DMS53 (cell line): Measurements from ENCODE around the gene IL21R.
A peak's percentile ranks its signal among the peaks of the same experiment; 100 is the strongest.
"Not testable (repeated sequence)": the region's sequence is repeated elsewhere in the genome, so short reads cannot be mapped to it uniquely, and the experiment has no call there.

Experiments used
- DNase-seq: peaks from one replicate; lab custom pipeline; 2025; lab: John Stamatoyannopoulos, UW

The IL21R gene

DNA sequence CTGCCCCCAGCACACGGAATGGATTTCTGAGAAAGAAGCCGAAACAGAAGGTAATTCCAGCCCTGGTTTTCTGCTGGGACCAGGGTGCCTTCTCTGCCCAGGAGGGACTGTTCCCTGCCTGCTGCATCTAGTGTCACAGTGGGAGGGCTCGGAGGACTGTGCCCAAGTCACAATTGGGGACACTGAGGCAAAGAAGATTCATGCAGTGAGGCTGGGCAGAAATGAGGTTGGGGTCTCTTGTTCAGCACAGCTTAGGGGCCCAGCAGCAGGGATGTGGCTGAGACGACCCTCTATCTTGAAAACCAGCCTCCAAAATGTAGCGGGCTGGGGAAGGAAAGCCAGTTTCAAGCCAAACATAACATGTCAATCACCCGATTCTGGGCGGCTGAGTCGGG lies 592 bp downstream of the IL21R start:
- DNase-seq, result no peak

DNA sequence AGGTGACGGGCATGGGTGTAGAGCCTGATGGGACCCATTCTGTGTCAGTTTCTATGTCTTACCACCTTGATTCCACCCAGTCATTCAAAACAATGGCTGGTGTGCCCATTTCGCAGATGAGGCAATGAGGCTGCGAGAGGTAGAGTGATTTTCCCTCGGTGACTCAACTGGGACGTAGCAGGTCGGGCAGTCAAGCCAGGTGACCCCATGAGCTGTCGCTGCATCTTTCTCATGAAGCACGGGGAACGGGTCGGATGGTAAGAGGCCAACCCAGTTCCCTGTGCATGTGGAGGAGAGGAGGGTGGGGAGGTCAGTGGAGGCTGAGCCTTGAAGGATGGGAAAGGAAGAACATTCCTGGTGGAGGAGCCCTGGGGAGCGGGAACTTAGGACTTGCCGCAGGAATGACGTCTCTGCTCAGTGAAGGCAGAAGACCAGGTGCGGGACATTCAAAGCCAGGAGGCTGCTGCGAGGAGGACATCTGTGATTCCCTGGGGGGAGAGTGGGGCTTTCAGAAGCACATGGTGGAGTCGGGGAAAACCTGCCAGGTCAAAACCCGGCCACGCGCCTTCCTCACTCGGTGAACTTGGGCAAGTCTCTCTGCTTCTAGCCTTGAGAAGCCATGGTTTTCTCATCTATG lies 1.1 kb downstream of the IL21R start:
- DNase-seq, result no peak

DNA sequence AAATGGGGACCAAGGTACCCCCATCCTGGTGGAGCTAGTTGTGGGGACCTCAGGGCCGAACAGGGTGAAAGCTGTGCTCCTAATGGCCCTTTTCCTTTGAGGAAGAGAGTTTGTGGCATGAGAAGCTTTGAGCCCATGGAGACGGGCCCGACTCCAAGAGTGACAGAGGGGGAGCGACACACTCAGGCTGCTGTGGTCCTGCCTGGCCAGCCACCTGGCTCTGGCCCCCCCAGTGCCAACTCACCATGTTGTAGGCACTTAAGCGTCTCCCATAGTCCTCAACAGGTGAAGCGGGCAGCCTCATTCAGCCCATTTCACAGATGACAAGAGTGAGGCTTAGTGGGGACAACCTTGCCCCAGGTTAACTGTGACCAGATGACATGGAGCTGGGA lies 1.6 kb downstream of the IL21R start:
- DNase-seq, result no peak

DNA sequence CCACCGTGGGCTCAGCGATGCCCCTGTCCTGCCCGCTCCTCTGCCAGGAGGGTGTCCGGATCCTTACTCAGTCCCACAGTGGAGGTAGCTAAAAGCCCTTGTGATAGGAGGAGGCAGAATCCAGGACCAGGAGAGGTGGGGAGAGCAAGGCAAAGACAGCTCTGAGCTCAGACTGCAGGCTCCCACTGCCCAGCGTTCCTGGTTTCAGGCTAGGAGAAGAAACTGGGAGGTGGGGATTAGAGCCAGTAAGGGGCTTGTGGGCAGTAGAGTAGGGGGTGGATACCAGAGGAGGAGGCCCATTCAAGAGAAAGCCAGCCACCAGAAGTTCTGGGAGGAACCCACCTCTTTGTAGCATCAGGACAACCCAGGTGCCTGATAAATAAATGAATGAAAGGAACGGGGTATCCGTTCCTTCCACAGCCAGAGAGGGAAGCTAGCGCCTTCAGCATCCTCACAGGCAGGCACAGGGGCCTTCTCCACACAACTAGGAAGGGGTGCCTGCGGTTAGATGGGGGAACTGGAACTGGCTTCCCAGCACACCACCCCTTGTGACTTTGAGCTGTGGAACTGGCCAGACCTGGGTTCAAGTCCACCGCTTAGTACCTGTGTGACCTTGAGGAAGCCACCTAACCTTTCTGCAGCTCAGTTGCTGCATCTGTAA lies 2.3 kb downstream of the IL21R start:
- no peak for DNase-seq

DNA sequence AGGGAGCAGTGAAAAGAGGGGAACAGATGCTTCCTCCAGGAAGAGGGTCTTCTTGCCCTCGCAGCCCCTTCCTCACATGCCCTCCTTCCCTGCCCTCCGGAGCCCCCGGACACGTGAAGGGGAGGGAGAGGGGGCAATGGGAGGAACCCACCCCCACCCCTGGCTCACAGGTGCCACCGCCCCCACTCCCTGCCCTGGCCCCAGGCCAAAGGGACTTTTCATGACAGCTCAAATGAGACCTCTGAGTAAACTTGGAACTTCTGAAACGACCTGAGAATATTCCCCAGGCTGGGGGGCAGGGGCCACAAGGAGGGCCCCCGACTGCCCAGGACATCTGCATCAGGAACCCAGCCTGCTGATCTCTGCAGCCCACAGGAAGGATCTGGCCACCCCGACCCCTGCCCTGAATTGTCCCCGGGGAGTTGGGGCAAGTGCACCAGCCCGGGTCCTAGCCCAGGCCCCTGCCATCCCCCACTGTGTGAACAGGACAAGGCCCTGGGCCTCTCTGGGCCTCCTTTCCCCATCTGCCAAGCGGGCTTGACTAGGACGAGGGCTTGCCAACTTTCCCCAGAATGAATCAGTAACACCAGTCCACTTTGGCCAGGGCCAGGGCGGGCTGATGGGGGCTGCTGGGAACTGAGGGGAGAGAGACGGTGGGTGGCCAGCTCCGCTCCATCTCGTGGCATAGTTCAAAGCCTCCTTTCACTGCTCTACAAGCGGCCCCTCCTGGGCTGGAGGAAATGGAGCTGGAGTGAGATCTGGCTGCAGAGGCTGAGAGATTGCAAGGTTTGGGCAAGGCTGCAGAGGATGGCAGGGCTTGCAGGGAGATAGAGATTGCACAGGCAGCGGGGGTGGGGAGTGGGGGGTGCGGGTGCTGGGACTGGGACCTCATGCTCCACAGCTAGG lies 3.8 kb downstream of the IL21R start:
- no peak for DNase-seq

DNA sequence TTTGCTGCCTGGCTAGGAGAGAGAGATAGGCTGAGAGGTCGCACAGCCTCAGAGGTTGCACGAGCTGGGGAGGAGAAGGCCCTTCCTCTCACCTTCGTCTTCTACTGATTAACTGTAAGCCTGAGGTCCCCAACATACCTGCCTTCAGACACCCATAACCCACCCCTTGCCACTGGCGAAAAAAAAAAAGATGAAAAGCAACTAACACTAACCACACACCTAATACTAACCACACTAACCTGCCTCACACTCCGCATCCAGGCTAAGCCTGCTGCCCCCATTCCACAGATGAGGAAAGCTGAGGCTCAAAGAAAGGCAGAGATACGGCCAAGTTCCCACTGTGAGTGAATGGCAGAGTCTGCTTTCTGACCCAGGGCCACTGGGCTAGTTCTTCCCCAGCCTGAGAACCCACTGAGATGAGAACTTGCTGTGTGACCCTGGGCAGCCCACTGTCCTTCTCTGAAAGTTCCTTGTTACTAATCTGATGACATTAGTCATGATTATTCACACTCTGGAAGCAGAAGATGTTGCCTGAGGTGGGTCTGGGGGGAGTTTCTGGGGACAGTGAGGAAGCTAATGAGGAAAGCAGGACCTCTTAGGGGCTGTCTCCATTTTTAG lies 4.6 kb downstream of the IL21R start:
- no peak for DNase-seq

DNA sequence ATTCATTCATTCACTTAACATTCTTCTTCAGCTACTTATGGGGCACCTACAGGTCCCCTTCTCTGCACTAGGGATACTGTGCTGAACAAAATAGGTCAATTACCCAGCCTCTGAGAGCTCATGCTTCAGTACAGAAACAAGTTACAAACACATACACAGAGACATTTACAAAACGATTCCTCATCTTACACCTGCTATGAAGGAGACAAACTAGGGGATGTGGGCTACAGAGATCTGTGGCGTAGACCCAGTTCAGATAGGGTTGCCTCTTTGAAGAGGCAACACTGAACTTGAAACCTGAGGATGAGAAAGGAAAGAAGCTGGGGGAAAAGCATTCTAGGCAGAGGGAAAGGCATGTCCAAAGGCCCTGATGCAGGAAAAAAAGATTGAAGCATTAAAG lies 5.2 kb downstream of the IL21R start:
- no peak for DNase-seq

DNA sequence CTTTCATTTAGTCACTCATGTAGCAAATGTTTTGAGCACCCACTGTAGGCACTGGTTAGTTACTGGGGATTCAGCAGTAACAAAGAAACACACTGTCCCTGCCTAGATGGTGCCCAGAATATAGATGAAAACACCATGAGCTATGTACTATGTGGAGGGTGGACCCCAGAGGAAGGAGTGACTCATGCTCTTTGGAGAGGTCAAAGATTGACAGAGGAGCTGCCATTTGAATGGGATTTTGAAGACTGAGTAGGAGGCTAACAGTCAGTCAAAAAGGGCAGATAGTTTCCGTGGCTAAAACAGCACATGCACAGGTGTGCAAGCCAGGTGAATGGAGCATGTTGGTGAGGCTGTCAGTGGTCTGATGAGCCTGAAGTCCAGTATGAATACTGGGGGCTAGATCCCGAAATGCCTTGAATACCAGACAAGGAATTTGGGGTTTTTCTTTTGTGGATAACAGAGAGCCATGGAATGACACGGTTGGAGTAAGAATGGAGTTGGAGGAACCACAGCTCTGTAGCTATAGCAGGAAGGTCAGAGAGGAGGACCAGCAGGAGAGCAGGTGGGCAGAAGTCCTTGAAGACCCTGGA lies 6.1 kb downstream of the IL21R start:
- DNase-seq, result no peak

DNA sequence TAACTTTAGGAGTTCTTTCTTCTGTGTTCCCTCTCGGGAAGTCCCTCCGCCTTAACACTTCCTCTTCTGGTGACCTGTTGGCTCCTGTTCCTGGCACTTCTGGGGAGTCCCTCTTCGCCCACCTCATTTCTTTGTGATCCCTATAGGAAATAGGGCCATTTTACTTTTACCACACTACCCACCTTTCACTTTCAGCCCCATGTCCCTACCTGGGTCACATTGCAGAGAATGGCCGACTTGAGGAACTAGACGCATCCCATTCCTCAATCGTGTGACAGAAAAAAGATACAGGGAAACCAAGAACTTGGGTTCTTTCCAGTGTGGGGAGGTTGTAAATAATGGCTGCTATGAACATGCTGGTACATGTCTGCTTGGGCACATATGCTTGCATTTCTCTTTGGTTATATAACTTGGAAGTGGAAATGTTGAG lies 6.6 kb downstream of the IL21R start:
- DNase-seq, result no peak

DNA sequence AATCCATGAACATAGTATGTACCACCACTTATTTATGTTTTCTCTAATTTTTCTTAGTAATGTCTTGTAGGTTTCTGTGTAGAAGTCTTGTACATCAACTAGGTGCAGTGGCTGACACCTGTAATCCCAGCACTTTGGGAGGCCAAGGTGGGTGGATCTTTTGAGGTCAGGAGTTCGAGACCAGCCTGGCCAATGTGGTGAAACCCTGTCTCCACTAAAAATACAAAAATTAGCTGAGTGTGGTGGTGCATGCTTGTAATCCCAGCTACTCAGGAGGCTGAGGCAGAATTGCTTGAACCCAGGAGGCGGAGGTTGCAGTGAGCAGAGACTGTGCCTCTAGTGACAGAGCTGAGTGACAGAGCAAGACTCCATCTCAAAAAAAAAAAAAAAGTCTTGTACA lies 8.0 kb downstream of the IL21R start:
- DNase-seq, result not testable (repeated sequence)

DNA sequence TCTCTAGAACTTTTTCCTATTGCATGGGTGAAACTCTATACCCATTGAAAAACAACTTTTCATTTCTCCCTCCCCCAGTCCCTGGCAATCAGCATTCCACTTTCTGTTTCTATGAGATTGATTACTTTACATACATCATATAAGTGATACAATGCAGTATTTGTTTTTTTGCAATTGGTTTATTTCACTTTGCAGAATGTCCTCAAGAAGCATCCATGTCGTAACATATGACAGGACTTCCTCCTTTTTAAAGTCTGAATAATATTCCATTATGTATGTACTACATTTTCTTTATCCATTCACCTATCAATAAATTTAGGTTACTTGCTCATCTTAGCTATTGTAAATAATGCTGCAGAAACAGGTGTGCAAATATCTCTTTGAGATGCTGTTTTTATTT lies 8.8 kb downstream of the IL21R start:
- DNase-seq, result no peak

DNA sequence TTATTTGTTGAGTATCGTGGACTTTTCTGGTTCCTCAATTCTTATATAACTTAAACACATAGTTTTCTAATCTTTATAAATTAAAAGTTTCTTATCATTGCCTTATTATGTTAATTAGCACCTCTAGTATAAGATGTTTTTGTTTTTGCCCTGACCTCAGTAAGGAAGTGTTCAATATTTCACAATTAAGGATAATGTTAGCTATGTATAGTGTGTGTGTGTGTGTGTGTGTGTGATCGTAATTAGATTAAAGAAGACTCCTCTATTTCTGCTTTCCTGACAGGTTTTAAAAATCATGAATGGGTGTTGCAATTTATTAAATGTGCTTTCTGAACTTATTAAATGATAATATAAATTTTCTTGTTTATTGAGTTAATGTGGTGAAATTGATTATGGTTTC lies 12.0 kb downstream of the IL21R start:
- DNase-seq, result no peak

DNA sequence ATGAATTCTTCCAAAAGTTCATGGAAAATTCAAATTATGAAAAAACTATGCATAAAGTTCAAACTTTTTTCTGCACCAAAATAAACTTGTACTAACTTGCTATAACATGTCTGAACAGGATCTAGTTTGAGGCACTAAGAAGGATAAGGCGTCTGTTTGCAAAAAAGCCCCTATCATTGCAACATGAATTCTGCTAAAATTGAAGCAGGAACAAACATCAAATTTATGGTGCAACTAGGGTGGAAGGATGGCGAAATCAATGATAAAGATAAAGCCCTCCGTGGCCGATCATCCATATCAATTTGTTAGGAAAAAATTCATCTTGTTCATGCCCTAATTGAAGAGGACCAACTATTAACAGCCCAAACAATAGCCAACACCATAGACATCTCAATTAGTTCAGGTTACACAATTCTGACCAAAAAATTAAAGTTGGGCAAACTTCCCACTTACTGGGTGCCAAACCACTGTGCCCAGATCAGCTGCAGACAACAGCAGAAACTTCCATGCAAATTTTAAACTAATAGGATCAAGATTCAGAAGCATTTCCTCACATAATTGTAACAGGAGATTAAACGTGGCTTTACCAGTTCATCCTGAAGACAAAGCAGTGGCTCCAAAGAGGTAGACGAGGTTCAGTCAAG lies 12.9 kb downstream of the IL21R start:
- DNase-seq, result no peak

DNA sequence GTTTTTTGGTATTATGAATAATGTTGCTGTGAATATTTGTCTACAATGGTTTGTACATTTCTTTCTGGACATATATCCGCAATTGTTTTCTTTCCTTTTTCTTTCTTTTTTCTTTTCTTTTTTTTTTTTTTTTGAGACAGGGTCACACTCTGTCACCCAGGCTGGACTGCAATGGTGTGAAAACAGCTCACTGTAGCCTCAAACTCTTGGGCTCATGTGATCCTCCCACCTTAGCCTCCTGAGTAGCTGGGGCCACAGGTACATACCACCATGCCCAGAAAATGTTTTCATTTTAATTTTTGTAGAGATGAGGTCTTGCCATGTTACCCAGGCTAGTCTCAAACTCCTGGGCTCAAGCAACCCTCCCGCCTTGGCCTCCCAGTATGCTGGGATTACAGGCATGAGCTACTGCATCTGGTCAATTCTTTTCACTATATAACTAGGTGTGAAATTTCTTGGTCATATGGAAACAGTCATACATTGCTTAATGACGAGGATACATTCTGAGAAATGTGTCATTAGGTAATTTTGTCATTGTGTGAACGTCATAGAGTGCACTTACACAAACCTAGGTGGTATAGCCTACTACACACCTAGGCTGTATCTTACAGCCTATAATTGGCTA lies 15.2 kb downstream of the IL21R start:
- DNase-seq, result no peak

DNA sequence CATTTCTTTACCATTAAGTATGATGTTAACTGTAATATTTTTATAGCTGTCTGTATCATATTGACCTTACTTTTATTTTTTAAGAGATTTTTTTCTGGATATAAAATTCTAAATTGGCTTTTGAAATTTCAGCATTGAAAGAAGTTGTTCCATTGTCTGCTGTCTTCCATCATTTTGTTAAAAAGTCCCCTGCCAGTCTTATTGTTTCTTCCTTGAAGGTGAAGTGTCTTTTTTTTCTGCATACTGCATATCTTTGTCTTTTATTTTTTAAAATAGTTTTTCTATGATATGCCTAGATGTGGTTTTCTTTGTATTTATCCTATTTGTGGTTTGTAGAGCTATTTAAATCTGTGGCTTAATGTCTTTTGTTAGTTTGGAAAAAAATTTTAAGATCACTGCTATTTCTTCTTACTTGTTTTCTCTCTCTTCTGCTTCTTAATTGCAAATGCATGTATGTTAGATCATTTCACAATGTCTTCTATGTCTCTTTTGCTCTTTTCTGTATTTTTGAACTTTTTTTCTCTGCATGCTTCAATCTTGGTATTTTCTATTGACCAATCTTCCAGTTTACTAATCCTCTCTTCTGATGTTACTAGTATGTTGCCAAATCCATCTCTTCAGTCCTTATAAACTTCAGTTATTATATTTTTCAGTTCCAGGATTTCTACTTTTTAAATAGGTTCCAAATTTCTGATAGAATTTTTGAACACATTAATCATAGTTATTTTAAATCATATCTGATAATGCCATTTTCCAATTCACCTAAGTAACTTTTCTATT lies 20.2 kb downstream of the IL21R start:
- DNase-seq, result peak; percentile 8

DNA sequence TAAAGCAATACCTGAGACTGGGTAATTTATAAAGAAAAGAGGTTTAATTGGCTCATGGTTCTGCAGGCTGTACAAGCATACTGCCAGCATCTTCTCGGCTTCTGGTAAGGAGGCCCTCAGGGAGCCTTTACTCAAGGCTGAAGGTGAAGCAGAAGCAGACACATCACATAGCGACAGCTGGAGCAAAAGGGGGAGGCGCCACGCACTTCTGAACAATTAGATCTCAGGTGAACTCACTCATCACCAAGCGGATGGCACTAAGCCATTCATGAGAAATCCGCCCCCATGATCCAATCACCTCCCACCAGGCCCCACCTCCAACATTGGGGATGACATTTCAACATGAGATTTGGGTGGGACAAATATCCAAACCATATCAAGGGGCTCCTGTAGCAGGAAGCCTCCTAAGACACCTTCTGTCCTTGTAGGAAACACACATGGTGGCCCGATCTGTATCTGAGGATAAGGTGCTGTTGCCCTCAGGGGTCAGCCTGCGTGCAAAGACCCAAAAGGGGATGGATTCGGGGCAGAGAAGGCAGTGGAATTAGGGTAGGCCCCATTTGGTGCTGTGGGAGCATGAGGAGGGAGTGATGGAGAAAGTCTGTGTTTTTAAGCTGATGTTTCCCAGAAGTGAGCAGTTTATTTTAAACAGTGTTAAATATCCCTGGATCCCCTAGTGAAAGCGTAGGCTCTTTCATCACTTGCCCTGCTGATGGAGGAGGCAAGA lies 23.0 kb downstream of the IL21R start:
- DNase-seq, result no peak

DNA sequence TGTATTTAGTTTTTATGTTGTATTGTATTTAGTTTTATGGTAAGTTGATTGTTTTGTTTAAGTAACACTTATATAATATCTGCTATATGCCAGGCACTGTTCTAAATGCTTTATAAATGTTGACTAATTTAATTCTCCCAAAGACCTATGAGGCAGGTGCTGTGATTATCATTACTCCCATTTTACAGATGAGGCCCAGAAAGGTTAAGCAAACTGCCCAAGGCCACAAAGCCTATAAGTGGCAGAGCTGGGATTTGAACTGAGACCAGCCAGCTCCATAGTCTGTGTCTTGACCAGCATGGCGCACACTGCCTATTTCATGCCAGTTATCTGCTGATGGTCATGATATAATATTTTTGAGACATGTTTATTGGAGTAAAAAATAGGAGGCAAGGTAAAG lies 24.0 kb downstream of the IL21R start:
- no peak for DNase-seq

DNA sequence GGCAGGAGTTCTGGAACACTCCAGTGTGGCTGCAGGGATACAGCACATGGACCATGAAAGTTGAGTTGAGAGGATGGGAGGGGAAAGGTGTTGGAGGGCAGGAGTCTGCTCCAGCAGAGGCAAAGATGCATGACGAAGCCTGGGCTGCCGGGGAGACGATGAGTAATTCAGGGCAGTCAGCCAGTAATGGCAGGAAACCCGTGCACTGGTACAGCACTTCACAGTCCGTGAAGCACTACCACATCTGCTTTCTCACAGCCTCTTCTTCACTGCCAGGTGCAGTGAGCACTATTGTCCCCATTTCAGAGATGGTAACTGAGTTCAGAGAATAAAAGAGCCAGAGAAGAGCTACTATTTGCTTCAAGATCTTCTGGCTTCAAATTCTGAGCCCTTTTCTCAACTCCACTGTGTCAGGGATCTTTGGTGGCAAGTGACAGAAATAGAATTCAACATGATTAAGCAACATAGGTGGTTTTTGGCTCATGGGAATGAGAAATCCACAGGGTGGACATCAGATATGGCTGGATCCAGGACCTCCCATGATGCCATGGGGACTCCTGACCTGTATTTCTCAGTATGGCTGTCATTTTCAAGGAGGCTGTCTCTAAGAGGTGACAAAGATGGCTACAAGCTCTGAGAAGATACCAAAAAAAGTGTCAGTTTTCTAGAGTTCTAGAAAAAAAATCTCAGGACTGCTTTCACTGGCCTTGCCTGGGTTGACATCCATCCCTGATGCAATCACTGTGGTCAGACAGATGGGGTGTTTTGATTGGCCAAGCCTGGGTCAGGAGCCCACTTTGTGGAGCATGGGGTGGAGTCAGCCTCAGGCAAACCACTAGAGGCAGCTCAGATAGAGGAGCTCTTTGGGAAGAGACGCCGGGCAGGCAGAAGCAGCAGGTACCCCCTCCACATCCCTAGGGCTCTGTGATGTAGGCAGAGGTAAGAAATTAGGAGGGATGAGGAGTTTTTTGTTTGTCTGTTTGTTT lies 24.7 kb downstream of the IL21R start:
- peak; percentile 79 for DNase-seq

DNA sequence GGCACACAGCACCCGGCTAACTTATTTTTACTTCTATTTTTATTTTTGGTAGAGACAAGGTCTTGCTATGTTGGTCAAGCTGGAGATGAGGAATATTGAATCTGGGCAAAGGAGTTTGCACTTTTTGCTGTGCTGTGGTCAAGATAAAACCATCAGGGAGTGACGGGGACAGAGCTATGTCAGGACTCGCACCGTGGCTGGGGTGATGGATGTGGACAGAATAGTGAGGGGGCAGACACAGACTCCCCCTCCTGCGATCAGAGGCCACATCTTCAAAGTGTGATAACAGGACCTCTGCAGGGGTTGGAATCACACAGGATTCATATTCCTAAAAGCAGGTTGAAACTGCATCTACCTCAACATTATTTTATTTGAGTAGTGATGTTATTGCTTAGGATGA lies 25.6 kb downstream of the IL21R start:
- DNase-seq, result no peak
